SK-N-MC (cell line): ENCODE data around the gene MYO1D.

Experiments
- EZH2 ChIP-seq: fragments of 200-600 bp; sonication (generic); IDR thresholded peaks from one replicate; pipeline ENCODE4 v1.6.1; 2017; ENCODE audit warnings: antibody characterized with exemption
- FOXP2 ChIP-seq: optimal IDR thresholded peaks from 2 replicates; pipeline ENCODE3; 2011; ENCODE audit warnings: mild to moderate bottlenecking, moderate library complexity; ENCODE audit not compliant: insufficient read depth; ENCODE audit errors: extremely low read length, control extremely low read depth
- POLR2AphosphoS5 ChIP-seq: IDR thresholded peaks from 2 replicates; pipeline ENCODE4 v1.6.1; 2012; ENCODE audit warnings: mild to moderate bottlenecking, low read depth, low read length, borderline replicate concordance

DNA sequence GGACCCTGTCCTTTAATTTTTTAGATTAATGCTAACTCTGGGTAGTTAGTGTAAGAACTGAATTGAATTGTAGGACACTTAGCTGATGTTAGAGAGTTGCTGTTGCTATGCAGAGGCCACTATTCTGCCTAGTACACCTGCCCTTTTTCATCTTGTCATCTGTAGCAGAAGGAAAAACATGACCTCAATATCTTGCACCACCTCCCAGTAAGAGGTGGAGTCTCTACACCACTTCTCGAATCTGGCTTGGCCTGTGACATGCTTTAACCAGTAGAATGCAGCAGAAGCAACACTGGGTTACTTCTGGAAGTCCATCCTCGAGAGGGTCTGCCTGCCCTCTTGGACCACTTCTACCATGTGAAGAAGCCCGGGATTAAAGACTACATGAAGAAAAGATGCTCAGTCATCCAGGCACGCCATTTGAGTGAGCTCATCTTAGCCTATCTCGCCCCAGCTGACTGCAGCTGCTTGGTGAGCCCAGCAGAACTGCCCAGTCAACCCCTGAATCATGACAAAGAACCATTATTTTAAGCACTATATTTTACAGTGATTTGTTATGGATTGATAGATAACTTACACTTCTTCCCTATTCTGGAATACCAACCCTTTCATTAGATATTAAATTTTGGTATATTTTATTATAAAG lies 153.5 kb downstream of the MYO1D start:
- TF ChIP-seq EZH2 (no peak), POLR2AphosphoS5 (no peak), FOXP2 (no peak)
